A549 (cell line): ENCODE results near the gene ZFAND6.

Source experiments
- EP300 ChIP-seq, 2 experiments: fragments of >200 bp; sonication (Bioruptor Twin); formaldehyde crosslinking; IDR thresholded peaks; 2 replicates in 1 of 2; 3 replicates in 1 of 2; pipeline ENCODE4 v1.6.1; 2016 to 2017
- JUNB ChIP-seq: fragments of >200 bp; sonication (Bioruptor Twin); formaldehyde crosslinking; IDR thresholded peaks from 2 replicates; pipeline ENCODE4 v1.6.1; 2016
- RNF2 ChIP-seq: fragments of 200-600 bp; sonication (generic); IDR thresholded peaks from 2 replicates; pipeline ENCODE4 v1.6.1; 2016; ENCODE audit warnings: low read depth, mild to moderate bottlenecking, antibody characterized with exemption, moderate library complexity, borderline replicate concordance
- SMC3 ChIP-seq: fragments of >200 bp; sonication (Bioruptor Twin); formaldehyde crosslinking; IDR thresholded peaks from 3 replicates; pipeline ENCODE4 v1.6.1; 2018; ENCODE audit warnings: inconsistent platforms
- TP53 ChIP-seq: fragments of 250-450 bp; sonication (Bioruptor Pico); IDR thresholded peaks from 2 replicates; pipeline ENCODE4 v1.5.0; 2021; ENCODE audit warnings: mild to moderate bottlenecking, moderate library complexity
- ZSCAN20 ChIP-seq: fragments of 250-450 bp; sonication (Bioruptor Pico); IDR thresholded peaks from 2 replicates; pipeline ENCODE4 v1.8.0; 2022; ENCODE audit warnings: mild to moderate bottlenecking, moderate library complexity
- TF ChIP-seq, protein P1 (sequence below): fragments of >200 bp; sonication (Bioruptor Twin); formaldehyde crosslinking; IDR thresholded peaks from 3 replicates; pipeline ENCODE4 v1.5.1; 2016
- TF ChIP-seq, protein P2 (sequence below): fragments of 450-650 bp; IDR thresholded peaks from 2 replicates; pipeline ENCODE4 v1.6.1; 2014; ENCODE audit warnings: antibody characterized with exemption
- TF ChIP-seq, protein P3 (sequence below): IDR thresholded peaks from 2 replicates; pipeline ENCODE4 v1.6.1; 2012

DNA sequence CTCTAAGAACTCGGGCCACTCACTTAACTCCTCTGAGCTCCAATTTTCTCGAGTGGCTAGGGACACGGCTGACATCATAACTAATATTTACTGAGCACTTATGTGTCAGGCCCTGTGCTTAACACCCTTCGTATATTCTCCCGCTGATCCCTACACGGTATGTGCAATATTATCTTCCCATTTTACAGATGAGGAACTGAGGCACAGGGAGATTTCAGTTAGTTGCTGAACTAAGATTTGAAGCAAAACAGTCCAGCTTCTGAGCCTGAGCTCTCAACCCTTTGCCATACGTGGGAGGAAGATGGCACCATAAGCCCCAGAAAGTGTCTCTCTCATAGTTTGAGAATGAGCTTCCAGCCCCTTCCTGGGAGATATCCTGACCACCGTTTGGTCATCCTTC lies 112.9 kb downstream of the ZFAND6 start:
- TF ChIP-seq ZSCAN20 (CRISPR knock-in tag): no peak
- TF ChIP-seq, protein P1, sequence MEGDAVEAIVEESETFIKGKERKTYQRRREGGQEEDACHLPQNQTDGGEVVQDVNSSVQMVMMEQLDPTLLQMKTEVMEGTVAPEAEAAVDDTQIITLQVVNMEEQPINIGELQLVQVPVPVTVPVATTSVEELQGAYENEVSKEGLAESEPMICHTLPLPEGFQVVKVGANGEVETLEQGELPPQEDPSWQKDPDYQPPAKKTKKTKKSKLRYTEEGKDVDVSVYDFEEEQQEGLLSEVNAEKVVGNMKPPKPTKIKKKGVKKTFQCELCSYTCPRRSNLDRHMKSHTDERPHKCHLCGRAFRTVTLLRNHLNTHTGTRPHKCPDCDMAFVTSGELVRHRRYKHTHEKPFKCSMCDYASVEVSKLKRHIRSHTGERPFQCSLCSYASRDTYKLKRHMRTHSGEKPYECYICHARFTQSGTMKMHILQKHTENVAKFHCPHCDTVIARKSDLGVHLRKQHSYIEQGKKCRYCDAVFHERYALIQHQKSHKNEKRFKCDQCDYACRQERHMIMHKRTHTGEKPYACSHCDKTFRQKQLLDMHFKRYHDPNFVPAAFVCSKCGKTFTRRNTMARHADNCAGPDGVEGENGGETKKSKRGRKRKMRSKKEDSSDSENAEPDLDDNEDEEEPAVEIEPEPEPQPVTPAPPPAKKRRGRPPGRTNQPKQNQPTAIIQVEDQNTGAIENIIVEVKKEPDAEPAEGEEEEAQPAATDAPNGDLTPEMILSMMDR: no peak
- no peak for TF ChIP-seq EP300 (IDR thresholded peaks at IDR 0.05)
- no peak for TF ChIP-seq TP53 (CRISPR knock-in tag)
- TF ChIP-seq JUNB: no peak
- no peak for TF ChIP-seq SMC3
- TF ChIP-seq, protein P2, sequence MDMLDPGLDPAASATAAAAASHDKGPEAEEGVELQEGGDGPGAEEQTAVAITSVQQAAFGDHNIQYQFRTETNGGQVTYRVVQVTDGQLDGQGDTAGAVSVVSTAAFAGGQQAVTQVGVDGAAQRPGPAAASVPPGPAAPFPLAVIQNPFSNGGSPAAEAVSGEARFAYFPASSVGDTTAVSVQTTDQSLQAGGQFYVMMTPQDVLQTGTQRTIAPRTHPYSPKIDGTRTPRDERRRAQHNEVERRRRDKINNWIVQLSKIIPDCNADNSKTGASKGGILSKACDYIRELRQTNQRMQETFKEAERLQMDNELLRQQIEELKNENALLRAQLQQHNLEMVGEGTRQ: no peak
- TF ChIP-seq RNF2: no peak
- TF ChIP-seq, protein P3, sequence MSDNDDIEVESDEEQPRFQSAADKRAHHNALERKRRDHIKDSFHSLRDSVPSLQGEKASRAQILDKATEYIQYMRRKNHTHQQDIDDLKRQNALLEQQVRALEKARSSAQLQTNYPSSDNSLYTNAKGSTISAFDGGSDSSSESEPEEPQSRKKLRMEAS: no peak
